Erythroblast (primary cell): ENCODE measurements around the gene HDDC3.

Experiments used
- GATA1 ChIP-seq: IDR thresholded peaks from 2 replicates; pipeline ENCODE4 v1.6.1; 2011; ENCODE audit warnings: low read depth, mild to moderate bottlenecking, control low read depth, low read length, moderate library complexity
- POLR2A ChIP-seq: IDR thresholded peaks from 2 replicates; pipeline ENCODE4 v1.6.1; 2011; ENCODE audit warnings: mild to moderate bottlenecking, low read length

DNA sequence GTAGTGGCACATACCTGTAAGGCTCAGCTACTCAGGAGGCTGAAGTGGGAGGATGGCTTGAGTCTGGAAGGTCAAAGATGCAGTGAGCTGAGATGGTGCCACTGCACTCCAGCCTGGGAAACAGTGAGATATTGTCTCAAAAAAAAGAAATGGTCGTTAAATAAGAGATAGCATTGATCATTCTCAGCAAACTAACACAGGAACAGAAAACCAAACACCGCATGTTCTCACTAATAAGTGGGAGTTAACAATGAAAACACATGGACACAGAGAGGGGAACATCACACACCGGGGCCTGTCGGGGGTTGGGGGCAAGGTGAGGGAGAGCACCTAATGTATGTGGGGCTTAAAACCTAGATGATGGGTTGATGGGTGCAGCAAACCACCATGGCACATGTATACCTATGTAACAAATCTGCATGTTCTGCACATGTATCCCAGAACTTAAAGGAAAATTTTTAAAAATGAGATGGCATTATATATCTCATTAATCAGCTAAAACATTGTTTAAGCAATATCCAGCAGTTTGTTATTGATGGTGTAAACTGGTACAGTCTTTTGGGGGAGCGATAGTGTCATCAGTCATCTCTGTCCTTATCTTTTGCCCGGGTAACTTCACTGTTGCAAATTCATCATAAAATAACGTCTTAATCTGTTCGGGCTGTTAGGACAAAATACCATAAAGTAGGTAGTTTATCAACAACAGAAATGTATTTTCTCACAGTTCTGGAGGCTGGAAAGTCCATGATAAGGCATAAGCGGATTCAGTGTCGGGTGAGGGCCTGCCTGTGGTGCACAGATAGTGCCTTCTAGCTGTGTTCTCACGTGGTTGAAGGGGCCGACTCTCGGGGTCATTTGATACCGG lies 30.9 kb downstream of the HDDC3 start:
- TF ChIP-seq POLR2A (no peak), GATA1 (peak; percentile 92)
